Peyer's patch (tissue), 4 donors: ENCODE measurements around the gene SUSD1.

ENCODE experiments used
- CTCF ChIP-seq, 6 experiments: fragments of 450-650 bp in 4 of 6; fragments of 200-600 bp in 2 of 6; sonication (generic) in 1 of 6; IDR thresholded peaks; one replicate each; pipeline ENCODE4 v1.5.1; 2017 to 2019; ENCODE audit warnings: antibody characterized with exemption in 6 of 6, mild to moderate bottlenecking in 3 of 6, moderate library complexity in 1 of 6
- POLR2A ChIP-seq, 2 donors: fragments of 450-650 bp; IDR thresholded peaks; one replicate each; pipeline ENCODE4 v1.5.1; 2017; ENCODE audit warnings: antibody characterized with exemption in 2 of 2, mild to moderate bottlenecking in 2 of 2, moderate library complexity in 2 of 2

- TF ChIP-seq CTCF (IDR thresholded peaks at IDR 0.05) (no peak), POLR2A (IDR thresholded peaks at IDR 0.05) (no peak)
Observed at GRCh38 chr9:112157961-112158360, 17.1 kb downstream of the SUSD1 start.
